GM19397 (cell line): ENCODE data around the gene ITGAL.
A peak's percentile ranks its signal among the peaks of the same experiment; 100 is the strongest.

Experiments used
- ATAC-seq: cut with Tn5 transposase; IDR thresholded peaks from one replicate; pipeline ENCODE4 v1.9.1; 2021; ENCODE audit warnings: mild to moderate bottlenecking, moderate library complexity; ENCODE audit not compliant: unreplicated experiment

The ITGAL gene

DNA sequence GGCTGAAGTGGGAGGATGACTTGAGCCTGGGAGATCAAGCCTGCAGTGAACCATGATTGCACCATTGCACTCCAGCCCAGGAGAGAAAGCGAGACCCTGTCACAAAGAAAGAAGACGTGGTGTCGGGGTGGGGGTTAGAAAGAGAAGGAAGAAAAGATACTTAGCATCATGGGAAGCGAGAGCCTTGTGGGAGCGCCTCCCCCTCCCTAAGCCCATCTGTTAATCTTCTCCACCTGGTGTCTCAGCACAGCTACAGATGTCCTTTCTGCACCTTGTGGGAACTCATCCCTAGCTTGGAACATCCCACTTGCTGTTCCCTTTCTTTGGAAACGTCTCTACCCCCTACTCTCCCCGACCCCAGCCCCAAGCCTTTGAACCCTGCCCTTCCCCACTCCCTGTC lies 93.0 kb downstream of the ITGAL start:
- ATAC-seq: no peak

DNA sequence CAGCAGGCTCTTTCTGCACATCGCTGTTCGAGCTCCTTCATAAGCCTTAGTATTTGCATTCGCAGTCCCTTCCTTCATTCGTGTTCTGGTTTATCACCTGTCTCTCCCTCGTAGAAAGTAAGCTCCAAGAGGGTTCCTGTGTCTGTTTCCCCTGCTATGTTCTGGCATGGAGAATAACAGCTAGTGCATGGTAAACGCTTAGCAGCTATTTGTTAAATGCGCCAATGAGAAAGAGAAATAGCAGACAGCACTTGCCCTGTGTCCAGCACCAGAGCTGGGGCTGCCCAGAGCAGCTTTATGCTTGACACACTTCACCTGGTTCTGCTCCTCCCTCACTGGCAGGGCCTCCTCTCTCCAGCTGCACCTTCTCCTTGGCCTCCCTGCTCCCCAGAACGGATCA lies 93.4 kb downstream of the ITGAL start:
- no peak for ATAC-seq

DNA sequence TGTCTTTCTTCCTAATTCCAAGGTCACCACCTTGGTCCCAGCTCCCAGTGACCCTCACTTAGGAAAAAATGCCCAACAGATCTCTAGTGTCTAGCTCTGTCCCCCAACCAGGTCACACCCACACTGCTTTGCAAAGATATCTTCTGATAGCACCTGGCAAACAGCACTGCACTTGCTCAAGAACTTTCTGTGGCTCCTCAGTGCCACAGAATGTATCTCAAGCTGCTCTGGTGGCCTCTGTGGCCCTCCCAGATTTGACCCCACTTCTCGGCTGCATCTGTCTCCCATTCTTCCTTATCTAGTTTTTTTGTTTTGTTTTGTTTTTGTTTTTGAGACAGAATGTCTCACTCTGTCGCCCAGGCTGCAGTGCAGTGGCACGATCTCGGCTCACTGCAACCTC lies 94.0 kb downstream of the ITGAL start:
- no peak for ATAC-seq

DNA sequence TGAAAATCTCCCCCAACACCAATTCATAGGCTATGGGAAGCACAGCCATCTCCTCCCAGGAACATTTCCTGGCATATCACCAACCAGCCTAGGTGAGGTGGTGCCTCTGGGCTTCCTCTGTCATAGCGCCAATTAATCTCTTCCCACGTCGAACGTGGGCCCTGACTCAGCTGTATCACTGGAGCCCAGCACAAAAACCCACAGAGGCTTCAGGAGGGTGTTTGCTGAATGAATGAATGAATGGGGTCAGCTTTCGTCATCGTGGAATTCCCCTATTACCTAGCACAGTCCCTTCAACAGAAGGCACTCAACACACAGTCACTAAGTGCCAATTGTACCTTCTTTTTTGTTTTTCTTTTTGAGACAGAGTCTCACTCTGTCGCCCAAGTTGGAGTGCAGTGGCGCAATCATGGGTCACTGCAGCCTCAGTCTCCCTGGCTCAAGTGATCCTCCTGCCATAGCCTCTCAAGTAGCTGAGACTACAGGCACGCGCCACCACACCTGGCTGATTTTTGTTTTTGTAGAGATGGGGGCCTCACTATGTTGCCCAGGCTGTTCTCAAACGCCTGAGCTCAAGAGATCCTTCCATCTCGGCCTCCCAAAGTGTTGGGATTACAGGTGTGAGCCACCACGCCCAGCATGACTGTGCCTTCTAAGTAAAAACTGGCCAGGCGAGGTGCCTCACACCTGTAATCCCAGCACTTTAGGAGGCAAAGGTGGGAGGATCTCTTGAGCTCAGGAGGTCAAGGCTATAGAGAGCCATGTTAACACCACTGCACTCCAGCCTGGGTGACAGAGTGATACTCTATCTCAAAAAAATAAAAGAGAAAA lies 94.8 kb downstream of the ITGAL start:
- ATAC-seq: no peak

- no peak for ATAC-seq
Observed at GRCh38 chr16:30567991-30568638, 95.6 kb downstream of the ITGAL start.

- no peak for ATAC-seq
Observed at GRCh38 chr16:30569281-30569680, 96.7 kb downstream of the ITGAL start.

GRCh38 chr16:30569746-30570635 lies 97.4 kb downstream of the ITGAL start:
- ATAC-seq: no peak

- ATAC-seq: no peak
Observed at GRCh38 chr16:30570636-30571444, 98.3 kb downstream of the ITGAL start.

DNA sequence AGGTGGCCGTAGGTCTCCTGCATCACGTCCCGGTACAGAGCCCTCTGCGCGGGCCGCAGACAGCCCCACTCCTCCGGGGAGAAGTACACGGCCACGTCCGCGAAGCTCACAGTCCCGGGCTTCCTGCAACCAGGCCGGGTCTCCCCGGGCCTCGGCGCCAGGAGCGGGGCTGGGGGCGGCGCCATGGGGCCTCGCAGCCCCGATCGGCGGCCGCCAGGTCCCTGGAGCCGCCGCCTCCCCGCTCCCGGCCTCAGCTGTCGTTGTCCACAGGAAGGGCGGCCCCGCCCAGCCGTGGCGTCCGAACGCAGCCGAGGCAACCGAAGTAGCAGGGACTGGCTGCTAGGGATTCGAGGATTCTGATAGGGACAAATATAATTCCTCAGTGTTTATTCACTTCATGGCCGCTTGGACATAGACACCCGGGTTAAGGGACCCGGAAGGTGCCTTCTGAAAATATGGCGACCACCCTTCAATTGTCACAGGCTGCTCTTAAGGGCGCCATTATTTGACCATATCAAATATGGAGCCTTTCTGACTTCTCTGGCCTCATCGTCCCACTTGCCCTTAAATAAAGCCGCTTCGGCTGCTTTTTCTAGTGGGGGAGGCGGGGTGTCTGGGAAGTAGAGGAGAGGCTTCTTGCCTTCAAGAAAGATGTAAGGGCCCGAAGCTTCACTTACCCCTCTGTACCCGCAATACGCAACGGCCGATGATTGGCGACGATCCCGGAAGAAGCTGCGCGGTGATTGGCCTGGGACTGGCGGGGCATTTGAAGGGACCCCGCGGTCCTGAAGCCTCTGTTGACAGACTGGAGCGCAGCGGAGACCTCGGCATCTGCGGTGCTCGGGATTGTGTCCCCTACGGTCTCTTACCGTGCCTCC lies 99.1 kb downstream of the ITGAL start, which contains the start of gene ZNF688:
ZNF688 (minus strand) TSS at position 270 of the 878 bp plus-strand sequence; CDS start at position 185, 85 bp downstream.
- peak; percentile 67 for ATAC-seq
